Measurements from ENCODE around the gene PERM1.
"Not testable (repeated sequence)": the region's sequence is repeated elsewhere in the genome, so short reads cannot be mapped to it uniquely, and the experiment has no call there.

The PERM1 gene

GRCh38 chr1:997713-997992, 15.8 kb upstream of the PERM1 start:
- Mint-ChIP-seq H3K27me3 (peaks cover 36 to 61% of the 10 kb centered on the region in 2 donors), H3K9me3 (peaks cover 0 to under 1% of the 10 kb centered on the region in 2 donors), H3K4me3 (no peak overlapping the region)

DNA sequence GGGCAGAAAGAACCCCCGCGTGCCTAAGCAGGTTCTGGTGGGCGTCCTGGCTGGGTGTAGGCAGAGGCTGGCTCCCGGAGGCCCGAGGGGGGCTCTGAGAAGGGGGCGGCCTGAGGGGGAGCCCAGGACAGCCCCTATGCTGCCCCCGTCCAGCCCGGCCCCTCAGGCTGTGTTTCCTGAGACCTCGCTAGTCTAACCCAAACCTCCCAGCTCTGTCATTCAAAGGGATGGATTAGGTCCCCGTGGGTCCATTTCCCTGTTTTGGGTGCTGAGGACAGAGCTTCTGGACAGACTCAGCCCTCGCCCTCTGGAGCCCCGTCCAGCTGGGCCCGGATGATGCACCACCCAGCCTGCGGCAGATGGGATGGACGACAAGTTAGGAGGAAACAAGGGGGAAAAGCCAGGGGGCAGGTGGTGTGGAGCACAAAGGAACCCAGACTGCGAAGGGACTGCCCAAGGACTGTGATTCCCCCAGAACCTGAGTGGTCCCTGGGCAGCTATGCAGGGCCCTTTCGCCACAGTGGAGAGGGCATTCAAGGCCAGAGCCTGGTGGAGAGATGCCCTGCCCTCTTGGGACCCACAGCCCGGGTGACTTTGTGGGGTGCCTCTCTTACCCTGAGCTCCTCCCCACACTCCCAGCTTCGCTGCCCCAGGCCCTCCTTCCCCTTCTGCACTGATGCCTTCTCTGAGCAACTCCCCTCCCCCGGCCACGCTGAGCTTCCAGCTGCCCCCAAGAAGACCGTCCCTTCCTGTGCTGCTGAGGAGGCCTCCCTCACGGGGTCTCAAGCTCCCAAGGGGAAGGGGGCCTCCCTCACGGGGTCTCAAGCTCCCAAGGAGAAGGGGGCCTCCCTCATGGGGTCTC, 15.2 kb upstream of the PERM1 start:
- Mint-ChIP-seq H3K4me3 (peak overlapping the region in 1 of 2 donors; percentile 8), H3K27ac (peak overlapping the region; percentile 62), H3K9me3 (peaks cover under 1 to 3% of the 10 kb centered on the region in 2 donors), H3K36me3 (no peaks in the 10 kb centered on the region), H3K27me3 (peaks cover 38 to 65% of the 10 kb centered on the region in 2 donors), H3K4me1 (peaks cover 11 to 25% of the 10 kb centered on the region in 2 donors)
- ATAC-seq (replicated peaks), result no peak
- DNase-seq, result no peak

More at GRCh38 chr1:997713-997992, 15.8 kb upstream of the PERM1 start:
- ATAC-seq (replicated peaks), result no peak
- Mint-ChIP-seq H3K4me1 (peaks cover 9 to 22% of the 10 kb centered on the region in 2 donors), H3K27ac (peak overlapping the region; percentile 62), H3K36me3 (no peaks in the 10 kb centered on the region)
- no peak for DNase-seq

GRCh38 chr1:995665-996633, 14.1 kb upstream of the PERM1 start:
- peaks cover 44 to 71% of the 10 kb centered on the region in 2 donors for H3K27me3 Mint-ChIP-seq

GRCh38 chr1:994546-994945, 12.7 kb upstream of the PERM1 start:
- H3K36me3 Mint-ChIP-seq; DNase-seq; H3K9me3 Mint-ChIP-seq; H3K4me3 Mint-ChIP-seq; ATAC-seq (replicated peaks); H3K27ac Mint-ChIP-seq: not testable (repeated sequence)
- Mint-ChIP-seq H3K27me3 (peaks cover 43 to 77% of the 10 kb centered on the region in 2 donors), H3K4me1 (peaks cover 10 to 14% of the 10 kb centered on the region in 2 donors)

More at GRCh38 chr1:995665-996633, 14.1 kb upstream of the PERM1 start:
- H3K4me1 Mint-ChIP-seq, result peaks cover 12 to 19% of the 10 kb centered on the region in 2 donors
- H3K36me3 Mint-ChIP-seq, result peaks cover 0 to 3% of the 10 kb centered on the region in 2 donors
- H3K27ac Mint-ChIP-seq, result no peak overlapping the region
- DNase-seq (no peak), ATAC-seq (replicated peaks) (no peak)
- no peak overlapping the region for H3K4me3 Mint-ChIP-seq
- peaks cover 3 to 5% of the 10 kb centered on the region in 2 donors for H3K9me3 Mint-ChIP-seq

DNA sequence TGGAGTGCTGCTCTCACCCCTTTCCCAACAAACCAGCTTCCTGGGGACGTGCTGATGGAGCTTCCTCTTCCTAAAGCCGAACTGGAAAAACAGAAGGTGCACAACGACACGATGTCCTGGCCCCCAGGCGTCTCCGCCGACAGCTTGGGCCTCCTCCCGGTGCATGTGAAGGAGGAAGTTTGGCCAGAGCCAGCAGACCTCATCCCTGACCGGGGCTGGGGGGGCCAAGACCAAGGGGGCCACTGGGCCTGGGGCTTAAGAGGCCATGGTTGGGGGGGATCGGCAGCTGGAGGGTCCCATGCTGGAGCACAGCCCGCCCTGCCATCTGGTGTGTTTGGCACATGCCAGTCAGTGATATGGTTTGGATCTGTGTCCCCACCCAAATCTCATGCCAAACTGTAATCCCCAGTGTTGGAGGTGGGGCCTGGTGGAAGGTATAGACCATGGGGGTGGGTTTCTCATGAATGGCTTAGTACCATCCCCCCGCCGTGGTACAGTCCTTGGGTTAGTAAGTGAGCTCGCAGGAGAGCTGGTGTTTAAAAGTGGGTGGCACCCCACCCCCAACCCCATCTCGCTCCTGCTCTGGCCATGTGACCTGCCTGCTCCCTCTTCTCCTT, 11.6 kb upstream of the PERM1 start:
- ATAC-seq (replicated peaks) (no peak), DNase-seq (no peak)
- Mint-ChIP-seq H3K9me3 (peaks cover 9 to 12% of the 10 kb centered on the region in 2 donors), H3K27ac (no peak overlapping the region), H3K4me1 (peaks cover 13 to 14% of the 10 kb centered on the region in 2 donors), H3K27me3 (peaks cover 47 to 84% of the 10 kb centered on the region in 2 donors), H3K4me3 (no peak overlapping the region), H3K36me3 (peaks cover 4 to 7% of the 10 kb centered on the region in 2 donors)

- ATAC-seq (replicated peaks) (peak in 1 of 2 donors; percentile 48), DNase-seq (no peak)
- Mint-ChIP-seq H3K27ac (no peak overlapping the region), H3K4me3 (no peak overlapping the region), H3K4me1 (peaks cover 11 to 13% of the 10 kb centered on the region in 2 donors), H3K36me3 (peaks cover 4 to 7% of the 10 kb centered on the region in 2 donors), H3K27me3 (peaks cover 45 to 82% of the 10 kb centered on the region in 2 donors), H3K9me3 (peaks cover 9 to 13% of the 10 kb centered on the region in 2 donors)
Observed at GRCh38 chr1:992362-992761, 10.5 kb upstream of the PERM1 start.

GRCh38 chr1:991895-992294, 10.0 kb upstream of the PERM1 start:
- Mint-ChIP-seq H3K9me3 (peaks cover 9 to 13% of the 10 kb centered on the region in 2 donors), H3K27me3 (peaks cover 40 to 78% of the 10 kb centered on the region in 2 donors), H3K27ac (no peak overlapping the region), H3K4me3 (no peak overlapping the region), H3K4me1 (peaks cover 11 to 13% of the 10 kb centered on the region in 2 donors), H3K36me3 (peaks cover 4 to 7% of the 10 kb centered on the region in 2 donors)
- no peak for DNase-seq
- no peak for ATAC-seq (replicated peaks)

GRCh38 chr1:991275-991674, 9.4 kb upstream of the PERM1 start:
- Mint-ChIP-seq H3K9me3 (peaks cover 9 to 13% of the 10 kb centered on the region in 2 donors), H3K27me3 (peaks cover 41 to 80% of the 10 kb centered on the region in 2 donors), H3K4me1 (peaks cover 11 to 13% of the 10 kb centered on the region in 2 donors)
- not testable (repeated sequence) for H3K36me3 Mint-ChIP-seq; DNase-seq; H3K4me3 Mint-ChIP-seq; ATAC-seq (replicated peaks); H3K27ac Mint-ChIP-seq

GRCh38 chr1:988061-988460, 6.2 kb upstream of the PERM1 start:
- Mint-ChIP-seq H3K9me3 (peaks cover 9 to 13% of the 10 kb centered on the region in 2 donors), H3K27me3 (peaks cover 49 to 78% of the 10 kb centered on the region in 2 donors), H3K4me1 (peaks cover 6 to 13% of the 10 kb centered on the region in 2 donors), H3K27ac (peak overlapping the region; percentile 42)
- not testable (repeated sequence) for ATAC-seq (replicated peaks); H3K4me3 Mint-ChIP-seq; DNase-seq; H3K36me3 Mint-ChIP-seq

- peaks cover 53 to 65% of the 10 kb centered on the region in 2 donors for H3K27me3 Mint-ChIP-seq
- no peak overlapping the region for H3K4me3 Mint-ChIP-seq
Observed at GRCh38 chr1:985126-985525, 3.2 kb upstream of the PERM1 start.

GRCh38 chr1:984476-984814, 2.6 kb upstream of the PERM1 start:
- ATAC-seq (replicated peaks) (peak in 1 of 2 donors; percentile 16), DNase-seq (no peak)
- Mint-ChIP-seq H3K36me3 (peaks cover 2 to 7% of the 10 kb centered on the region in 2 donors), H3K27ac (no peak overlapping the region), H3K4me3 (no peak overlapping the region), H3K27me3 (peaks cover 49 to 58% of the 10 kb centered on the region in 2 donors), H3K4me1 (peaks cover 0 to 9% of the 10 kb centered on the region in 2 donors), H3K9me3 (peaks cover 6 to 8% of the 10 kb centered on the region in 2 donors)

More at GRCh38 chr1:985126-985525, 3.2 kb upstream of the PERM1 start:
- peaks cover 6 to 8% of the 10 kb centered on the region in 2 donors for H3K9me3 Mint-ChIP-seq
- H3K36me3 Mint-ChIP-seq, result peaks cover 2 to 7% of the 10 kb centered on the region in 2 donors
- ATAC-seq (replicated peaks) (no peak), DNase-seq (no peak)
- peaks cover 0 to 9% of the 10 kb centered on the region in 2 donors for H3K4me1 Mint-ChIP-seq
- H3K27ac Mint-ChIP-seq, result no peak overlapping the region

DNA sequence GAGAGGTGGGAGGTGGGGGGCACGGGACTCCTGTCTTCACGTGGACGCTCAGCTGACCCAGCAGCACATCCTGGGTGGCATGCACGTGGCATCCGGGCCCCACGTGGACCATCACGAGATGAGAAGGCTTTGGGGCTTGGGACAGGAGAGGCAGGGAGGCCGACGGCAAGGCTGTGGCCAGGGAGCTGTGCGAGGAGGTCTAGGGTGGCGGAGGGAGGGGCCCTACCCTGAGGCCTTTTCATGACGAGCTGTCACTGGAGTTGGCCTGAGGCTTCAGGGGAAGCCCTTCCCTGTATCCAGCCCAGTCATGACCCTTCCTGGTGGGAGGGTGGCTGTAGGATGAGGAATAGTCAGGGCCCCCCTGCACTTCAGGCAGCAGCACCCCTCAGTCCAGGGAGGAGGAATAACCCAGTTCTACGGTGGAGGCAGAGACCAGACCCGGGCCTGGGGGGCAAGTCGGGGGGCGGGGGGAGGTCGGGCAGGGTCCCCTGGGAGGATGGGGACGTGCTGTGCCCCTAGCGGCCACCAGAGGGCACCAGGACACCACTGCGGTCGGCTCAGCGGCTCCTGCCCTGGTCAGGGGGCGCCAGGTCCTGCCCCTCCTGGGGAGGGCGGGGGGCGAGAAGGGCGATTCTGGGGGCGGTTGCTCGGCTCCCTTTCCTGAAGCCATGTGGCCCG, 2.0 kb upstream of the PERM1 start:
- peaks cover 3 to 6% of the 10 kb centered on the region in 2 donors for H3K9me3 Mint-ChIP-seq
- ATAC-seq (replicated peaks) (peak; percentile 73 to 78), DNase-seq (peak; percentile 39)
- peaks cover 45 to 53% of the 10 kb centered on the region in 2 donors for H3K27me3 Mint-ChIP-seq
- H3K27ac Mint-ChIP-seq, result no peak overlapping the region
- H3K4me1 Mint-ChIP-seq, result peaks cover 0 to 6% of the 10 kb centered on the region in 2 donors
- no peak overlapping the region for H3K4me3 Mint-ChIP-seq
- H3K36me3 Mint-ChIP-seq, result peaks cover 0 to 5% of the 10 kb centered on the region in 2 donors

DNA sequence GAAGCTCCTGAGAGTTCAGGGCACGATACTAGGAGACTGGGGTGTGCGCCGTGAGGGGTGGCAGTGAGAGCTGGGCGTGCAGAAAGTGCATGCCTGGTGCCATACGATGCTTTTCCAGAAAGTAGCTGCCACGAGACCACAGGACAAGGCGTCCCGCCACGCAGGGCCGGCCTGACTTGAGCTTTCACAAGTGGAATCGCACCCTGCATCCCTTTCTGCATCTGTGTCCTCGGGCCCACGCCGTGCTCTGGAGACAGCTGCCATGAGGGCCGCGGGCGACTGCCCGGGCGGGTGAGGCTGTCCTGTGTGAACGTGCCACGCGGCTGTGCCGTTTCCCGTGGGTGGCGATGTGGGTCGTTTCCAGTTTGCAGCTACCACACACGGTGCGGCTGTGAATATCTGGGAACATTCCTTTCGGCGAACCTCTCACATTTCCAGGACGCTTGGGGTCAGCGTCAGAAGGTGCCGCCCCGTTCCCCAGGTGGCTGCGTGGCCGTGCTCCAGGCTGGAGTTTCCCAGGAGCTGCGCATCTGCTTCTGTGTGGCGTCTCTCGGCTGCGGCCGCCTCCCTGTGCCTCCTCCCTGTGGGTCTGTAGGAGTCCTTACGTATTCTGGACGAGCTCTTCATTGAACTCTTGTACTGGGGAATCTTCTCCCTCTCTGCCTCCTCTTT, 1.0 kb upstream of the PERM1 start:
- Mint-ChIP-seq H3K4me1 (peaks cover 0 to 8% of the 10 kb centered on the region in 2 donors), H3K36me3 (peaks cover 0 to 4% of the 10 kb centered on the region in 2 donors), H3K9me3 (peaks cover under 1 to 4% of the 10 kb centered on the region in 2 donors), H3K4me3 (no peak overlapping the region), H3K27ac (no peak overlapping the region), H3K27me3 (peaks cover 44 to 49% of the 10 kb centered on the region in 2 donors)
- ATAC-seq (replicated peaks), result no peak
- DNase-seq, result no peak
